WTC11 (cell line): ENCODE data around the gene ELOVL5. TPM values are rescaled to one million over a fixed set of nuclear protein-coding genes. Genes with fewer than 3 reads are reported as not detected.

Source experiments
- ATAC-seq: fragments of 200-7000 bp; cut with Tn5 transposase; 2 replicates; pipeline ENCODE4 v1.10.0; 2021; ENCODE audit warnings: mild to moderate bottlenecking, moderate library complexity
- CTCF ChIA-PET: fragments of 300-600 bp; sonication (Branson Sonifier 250); formaldehyde crosslinking; loops from one replicate; lab custom pipeline; 2021; ENCODE audit warnings: antibody characterized with exemption; lab: Charles Lee
- POLR2A ChIA-PET: fragments of 350-600 bp; sonication (Branson Sonifier 250); formaldehyde crosslinking; loops from one replicate; lab custom pipeline; 2021; ENCODE audit warnings: antibody characterized with exemption; lab: Charles Lee
- DNase-seq: peaks from one replicate; pipeline ENCODE4 v3.0.0; 2021; ENCODE audit warnings: low spot score
- H3K27ac Mint-ChIP-seq: 2 replicates; pipeline ENCODE4 v1.8.0; 2021; ENCODE audit warnings: mixed read lengths
- H3K27me3 Mint-ChIP-seq: 2 replicates; pipeline ENCODE4 v1.8.0; 2021; ENCODE audit warnings: low read depth, mild to moderate bottlenecking, moderate library complexity, mixed read lengths
- H3K36me3 Mint-ChIP-seq: 2 replicates; pipeline ENCODE4 v1.8.0; 2021; ENCODE audit warnings: mixed read lengths
- H3K4me1 Mint-ChIP-seq: 2 replicates; pipeline ENCODE4 v1.8.0; 2022; ENCODE audit warnings: mixed read lengths
- H3K4me3 Mint-ChIP-seq: 2 replicates; pipeline ENCODE4 v1.8.0; 2021; ENCODE audit warnings: mild to moderate bottlenecking, moderate library complexity, mixed read lengths
- H3K9me3 Mint-ChIP-seq: 2 replicates; pipeline ENCODE4 v1.8.0; 2021; ENCODE audit warnings: mixed read lengths
- CBFB ChIP-seq: sonication (generic); formaldehyde crosslinking; IDR thresholded peaks from 2 replicates; pipeline ENCODE4 v1.8.1; 2022; ENCODE audit warnings: mild to moderate bottlenecking, low read depth, missing genetic modification reagents
- ELF4 ChIP-seq: sonication (generic); formaldehyde crosslinking; IDR thresholded peaks from 2 replicates; pipeline ENCODE4 v1.8.1; 2022; ENCODE audit warnings: low read depth, mild to moderate bottlenecking, moderate library complexity, missing genetic modification reagents
- ERG ChIP-seq: fragments of 250-450 bp; sonication (Bioruptor Pico); IDR thresholded peaks from 2 replicates; pipeline ENCODE4 v1.8.0; 2021; ENCODE audit warnings: mild to moderate bottlenecking
- GABPB1 ChIP-seq: sonication (generic); formaldehyde crosslinking; IDR thresholded peaks from 2 replicates; pipeline ENCODE4 v1.8.1; 2023; ENCODE audit warnings: mild to moderate bottlenecking, missing genetic modification reagents
- JAZF1 ChIP-seq: fragments of 250-450 bp; sonication (Bioruptor Pico); IDR thresholded peaks from 2 replicates; pipeline ENCODE4 v1.9.0; 2021; ENCODE audit warnings: moderate library complexity, mild to moderate bottlenecking, inconsistent platforms
- NFYB ChIP-seq: sonication (generic); formaldehyde crosslinking; conservative IDR thresholded peaks from 2 replicates; pipeline ENCODE4 v1.8.0; 2022; ENCODE audit warnings: low read depth, missing genetic modification reagents
- NR3C1 ChIP-seq: sonication (generic); formaldehyde crosslinking; conservative IDR thresholded peaks from 2 replicates; pipeline ENCODE4 v1.8.1; 2023; ENCODE audit warnings: low read depth, mild to moderate bottlenecking, missing genetic modification reagents
- PREB ChIP-seq: sonication (generic); formaldehyde crosslinking; IDR thresholded peaks from 2 replicates; pipeline ENCODE4 v1.8.1; 2022; ENCODE audit warnings: mild to moderate bottlenecking, missing genetic modification reagents, moderate library complexity, borderline replicate concordance
- RORB ChIP-seq: fragments of 250-450 bp; sonication (Bioruptor Pico); IDR thresholded peaks from 2 replicates; pipeline ENCODE4 v1.9.0; 2021; ENCODE audit warnings: mild to moderate bottlenecking
- SMAD3 ChIP-seq: sonication (generic); formaldehyde crosslinking; IDR thresholded peaks from 2 replicates; pipeline ENCODE4 v1.8.0; 2022; ENCODE audit warnings: missing genetic modification reagents, mild to moderate bottlenecking, borderline replicate concordance
- TEAD1 ChIP-seq: sonication (generic); formaldehyde crosslinking; IDR thresholded peaks from 2 replicates; pipeline ENCODE4 v1.8.0; 2022; ENCODE audit warnings: mild to moderate bottlenecking, missing genetic modification reagents
- TP53 ChIP-seq: sonication (generic); formaldehyde crosslinking; IDR thresholded peaks from 2 replicates; pipeline ENCODE4 v1.8.1; 2023; ENCODE audit warnings: mild to moderate bottlenecking, missing genetic modification reagents
- ZNF219 ChIP-seq: sonication (generic); formaldehyde crosslinking; IDR thresholded peaks from 2 replicates; pipeline ENCODE4 v1.8.0; 2023; ENCODE audit warnings: missing genetic modification reagents, mild to moderate bottlenecking, borderline replicate concordance
- ZNF232 ChIP-seq: sonication (generic); formaldehyde crosslinking; IDR thresholded peaks from 2 replicates; pipeline ENCODE4 v1.8.0; 2022; ENCODE audit warnings: mild to moderate bottlenecking, missing genetic modification reagents
- ZNF416 ChIP-seq: fragments of 250-450 bp; sonication (Bioruptor Pico); IDR thresholded peaks from 2 replicates; pipeline ENCODE4 v1.9.0; 2021; ENCODE audit warnings: mild to moderate bottlenecking, inconsistent platforms
- total RNA-seq: library from RNA; stranded (reverse); gene quantifications from 3 replicates; pipeline ENCODE4 v1.2.3, GENCODE V29; 2021
- TF ChIP-seq, protein P1 (sequence below): sonication (generic); formaldehyde crosslinking; IDR thresholded peaks from 2 replicates; pipeline ENCODE4 v1.8.0; 2022; ENCODE audit warnings: missing genetic modification reagents
- TF ChIP-seq, protein P2 (sequence below): sonication (generic); formaldehyde crosslinking; IDR thresholded peaks from 2 replicates; pipeline ENCODE4 v1.8.1; 2023; ENCODE audit warnings: mild to moderate bottlenecking, missing genetic modification reagents, moderate library complexity
- TF ChIP-seq, protein P3 (sequence below): fragments of 250-450 bp; sonication (Bioruptor Pico); IDR thresholded peaks from 2 replicates; pipeline ENCODE4 v1.9.0; 2021; ENCODE audit warnings: mild to moderate bottlenecking

ELOVL5 gene
- total RNA-seq, 1 experiment from 2014 or later = 122 TPM

DNA sequence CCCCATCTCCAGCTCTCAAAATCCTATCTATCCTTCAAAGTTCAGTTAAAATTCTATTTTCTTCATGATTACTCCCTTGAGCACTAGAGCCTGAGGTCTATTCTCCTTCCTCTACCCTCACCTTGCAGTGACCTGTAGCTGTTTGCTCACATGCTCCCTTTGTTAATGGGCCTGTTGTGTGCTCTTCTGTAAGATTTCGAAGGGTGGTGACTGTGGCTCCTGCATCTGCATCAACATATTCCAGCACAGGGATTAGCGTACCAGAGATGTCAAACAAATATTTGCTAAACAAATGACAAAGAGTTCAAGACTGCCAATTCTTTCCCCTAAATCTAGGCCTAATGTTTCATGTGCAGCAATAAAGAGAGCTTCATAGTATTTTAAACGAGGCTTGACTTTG, 69.5 kb downstream of the ELOVL5 start:
- H3K9me3 Mint-ChIP-seq = no peaks in the 10 kb centered on the region
- ATAC-seq (no peak), DNase-seq (no peak)
- no peak overlapping the region; the same call in 1 of the 2 replicates for H3K27ac Mint-ChIP-seq
- TF ChIP-seq, protein P1, sequence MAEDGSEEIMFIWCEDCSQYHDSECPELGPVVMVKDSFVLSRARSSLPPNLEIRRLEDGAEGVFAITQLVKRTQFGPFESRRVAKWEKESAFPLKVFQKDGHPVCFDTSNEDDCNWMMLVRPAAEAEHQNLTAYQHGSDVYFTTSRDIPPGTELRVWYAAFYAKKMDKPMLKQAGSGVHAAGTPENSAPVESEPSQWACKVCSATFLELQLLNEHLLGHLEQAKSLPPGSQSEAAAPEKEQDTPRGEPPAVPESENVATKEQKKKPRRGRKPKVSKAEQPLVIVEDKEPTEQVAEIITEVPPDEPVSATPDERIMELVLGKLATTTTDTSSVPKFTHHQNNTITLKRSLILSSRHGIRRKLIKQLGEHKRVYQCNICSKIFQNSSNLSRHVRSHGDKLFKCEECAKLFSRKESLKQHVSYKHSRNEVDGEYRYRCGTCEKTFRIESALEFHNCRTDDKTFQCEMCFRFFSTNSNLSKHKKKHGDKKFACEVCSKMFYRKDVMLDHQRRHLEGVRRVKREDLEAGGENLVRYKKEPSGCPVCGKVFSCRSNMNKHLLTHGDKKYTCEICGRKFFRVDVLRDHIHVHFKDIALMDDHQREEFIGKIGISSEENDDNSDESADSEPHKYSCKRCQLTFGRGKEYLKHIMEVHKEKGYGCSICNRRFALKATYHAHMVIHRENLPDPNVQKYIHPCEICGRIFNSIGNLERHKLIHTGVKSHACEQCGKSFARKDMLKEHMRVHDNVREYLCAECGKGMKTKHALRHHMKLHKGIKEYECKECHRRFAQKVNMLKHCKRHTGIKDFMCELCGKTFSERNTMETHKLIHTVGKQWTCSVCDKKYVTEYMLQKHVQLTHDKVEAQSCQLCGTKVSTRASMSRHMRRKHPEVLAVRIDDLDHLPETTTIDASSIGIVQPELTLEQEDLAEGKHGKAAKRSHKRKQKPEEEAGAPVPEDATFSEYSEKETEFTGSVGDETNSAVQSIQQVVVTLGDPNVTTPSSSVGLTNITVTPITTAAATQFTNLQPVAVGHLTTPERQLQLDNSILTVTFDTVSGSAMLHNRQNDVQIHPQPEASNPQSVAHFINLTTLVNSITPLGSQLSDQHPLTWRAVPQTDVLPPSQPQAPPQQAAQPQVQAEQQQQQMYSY = no peak
- TF ChIP-seq RORB (no peak), ZNF219 (no peak), JAZF1 (CRISPR knock-in tag) (no peak)
- H3K36me3 Mint-ChIP-seq = peaks cover 31% of the 10 kb centered on the region
- no peaks in the 10 kb centered on the region for H3K27me3 Mint-ChIP-seq
- H3K4me3 Mint-ChIP-seq = no peak overlapping the region
- peaks cover 17% of the 10 kb centered on the region for H3K4me1 Mint-ChIP-seq
- ChIA-PET CTCF (interaction anchor here (1.2 to 1.9 kb wide), 2 partner anchors 14 to 107 kb away, joined by 4 to 7 read pairs; no protein-coding TSS in a partner anchor), POLR2A (no interaction called here)

- Mint-ChIP-seq H3K36me3 (peaks cover 70% of the 10 kb centered on the region), H3K27ac (no peak overlapping the region), H3K9me3 (no peaks in the 10 kb centered on the region), H3K4me3 (no peak overlapping the region), H3K4me1 (no peaks in the 10 kb centered on the region), H3K27me3 (no peaks in the 10 kb centered on the region)
- DNase-seq (peak; percentile 16), ATAC-seq (peak; percentile 58; the same call in 1 of the 2 replicates)
- ChIA-PET CTCF (interaction anchor here (1.0 to 2.1 kb wide), 2 partner anchors 21 to 102 kb away, joined by 4 to 7 read pairs; no protein-coding TSS in a partner anchor), POLR2A (no interaction called here)
- no peak for TF ChIP-seq TP53 (CRISPR knock-in tag)
- TF ChIP-seq, protein P2, sequence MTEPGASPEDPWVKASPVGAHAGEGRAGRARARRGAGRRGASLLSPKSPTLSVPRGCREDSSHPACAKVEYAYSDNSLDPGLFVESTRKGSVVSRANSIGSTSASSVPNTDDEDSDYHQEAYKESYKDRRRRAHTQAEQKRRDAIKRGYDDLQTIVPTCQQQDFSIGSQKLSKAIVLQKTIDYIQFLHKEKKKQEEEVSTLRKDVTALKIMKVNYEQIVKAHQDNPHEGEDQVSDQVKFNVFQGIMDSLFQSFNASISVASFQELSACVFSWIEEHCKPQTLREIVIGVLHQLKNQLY (CRISPR knock-in tag) = no peak
- TF ChIP-seq PREB (CRISPR knock-in tag) = no peak
- TF ChIP-seq SMAD3 = no peak
- TF ChIP-seq ZNF219 = no peak
- no peak for TF ChIP-seq ERG (CRISPR knock-in tag)
- no peak for TF ChIP-seq CBFB
- no peak for TF ChIP-seq RORB
- no peak for TF ChIP-seq NR3C1 (CRISPR knock-in tag)
- TF ChIP-seq, protein P3, sequence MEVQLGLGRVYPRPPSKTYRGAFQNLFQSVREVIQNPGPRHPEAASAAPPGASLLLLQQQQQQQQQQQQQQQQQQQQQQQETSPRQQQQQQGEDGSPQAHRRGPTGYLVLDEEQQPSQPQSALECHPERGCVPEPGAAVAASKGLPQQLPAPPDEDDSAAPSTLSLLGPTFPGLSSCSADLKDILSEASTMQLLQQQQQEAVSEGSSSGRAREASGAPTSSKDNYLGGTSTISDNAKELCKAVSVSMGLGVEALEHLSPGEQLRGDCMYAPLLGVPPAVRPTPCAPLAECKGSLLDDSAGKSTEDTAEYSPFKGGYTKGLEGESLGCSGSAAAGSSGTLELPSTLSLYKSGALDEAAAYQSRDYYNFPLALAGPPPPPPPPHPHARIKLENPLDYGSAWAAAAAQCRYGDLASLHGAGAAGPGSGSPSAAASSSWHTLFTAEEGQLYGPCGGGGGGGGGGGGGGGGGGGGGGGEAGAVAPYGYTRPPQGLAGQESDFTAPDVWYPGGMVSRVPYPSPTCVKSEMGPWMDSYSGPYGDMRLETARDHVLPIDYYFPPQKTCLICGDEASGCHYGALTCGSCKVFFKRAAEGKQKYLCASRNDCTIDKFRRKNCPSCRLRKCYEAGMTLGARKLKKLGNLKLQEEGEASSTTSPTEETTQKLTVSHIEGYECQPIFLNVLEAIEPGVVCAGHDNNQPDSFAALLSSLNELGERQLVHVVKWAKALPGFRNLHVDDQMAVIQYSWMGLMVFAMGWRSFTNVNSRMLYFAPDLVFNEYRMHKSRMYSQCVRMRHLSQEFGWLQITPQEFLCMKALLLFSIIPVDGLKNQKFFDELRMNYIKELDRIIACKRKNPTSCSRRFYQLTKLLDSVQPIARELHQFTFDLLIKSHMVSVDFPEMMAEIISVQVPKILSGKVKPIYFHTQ = no peak
- TF ChIP-seq ELF4 (CRISPR knock-in tag) = no peak
- TF ChIP-seq TEAD1 (CRISPR knock-in tag) = no peak
- TF ChIP-seq ZNF232 (CRISPR knock-in tag) = no peak
- TF ChIP-seq NFYB (CRISPR knock-in tag) = no peak
- TF ChIP-seq GABPB1 (CRISPR knock-in tag) = no peak
- TF ChIP-seq ZNF416 (CRISPR knock-in tag) = no peak
Measured at GRCh38 chr6:53273370-53273769, 75.4 kb downstream of the ELOVL5 start.
